GM12872 (cell line): Measurements from ENCODE around the gene IQSEC3.

Source experiments
- CTCF ChIP-seq: IDR thresholded peaks from 3 replicates; pipeline ENCODE4 v1.5.1; 2011; ENCODE audit warnings: low read depth, mild to moderate bottlenecking, low read length, moderate library complexity; ENCODE audit not compliant: insufficient read depth

IQSEC3 gene

GRCh38 chr12:219891-220352 lies 153.4 kb downstream of the IQSEC3 start:
- peak; percentile 82 for TF ChIP-seq CTCF

- no peak for TF ChIP-seq CTCF
These were observed 153.9 kb downstream of the IQSEC3 start for GRCh38 chr12:220491-220890.

GRCh38 chr12:220946-221550 lies 154.5 kb downstream of the IQSEC3 start:
- no peak for TF ChIP-seq CTCF

GRCh38 chr12:221736-222135 lies 155.2 kb downstream of the IQSEC3 start:
- no peak for TF ChIP-seq CTCF

- no peak for TF ChIP-seq CTCF
These were observed 157.3 kb downstream of the IQSEC3 start for GRCh38 chr12:223841-224240.

GRCh38 chr12:224330-224729 lies 157.8 kb downstream of the IQSEC3 start:
- TF ChIP-seq CTCF, result no peak

- no peak for TF ChIP-seq CTCF
These were observed 158.4 kb downstream of the IQSEC3 start for GRCh38 chr12:225012-225411.
